ENCODE data around the gene NAA60.

GRCh38 chr16:3523281-3523680 lies 79.8 kb downstream of the NAA60 start:
- no peak for TF ChIP-seq CTCF (tag by site-specific recombination; IDR thresholded peaks at IDR 0.05)
- no peak for TF ChIP-seq ZBTB17 (tag by site-specific recombination; IDR thresholded peaks at IDR 0.05)
- no peak for TF ChIP-seq HOXD13 (CRISPR knock-in tag; IDR thresholded peaks at IDR 0.05; ENCODE audit: borderline replicate concordance)
- TF ChIP-seq ZNF660 (tag by site-specific recombination; IDR thresholded peaks at IDR 0.05): no peak
- no peak for TF ChIP-seq ATF2 (tag by site-specific recombination; IDR thresholded peaks at IDR 0.05; ENCODE audit: low read depth)

Measured in HEK293 (cell line).